ENCODE results near the gene SNRPD1.

- TF ChIP-seq MAFK (IDR thresholded peaks at IDR 0.05; ENCODE audit: low read depth, low read length) (no peak), CTCF (IDR thresholded peaks at IDR 0.05; ENCODE audit: control extremely low read depth in 1 of 3, insufficient read depth in 1 of 3, low read depth in 1 of 3, low read length in 3 of 3) (no peak), EP300 (IDR thresholded peaks at IDR 0.05; ENCODE audit: borderline replicate concordance in 1 of 2, low read depth in 2 of 2, low read length in 2 of 2) (no peak), RFX5 (IDR thresholded peaks at IDR 0.05; ENCODE audit: borderline replicate concordance, low read depth, low read length) (no peak), NRF1 (IDR thresholded peaks at IDR 0.05; ENCODE audit: low read depth, low read length) (no peak), EZH2 (IDR thresholded peaks at IDR 0.05; ENCODE audit: low read depth, low read length, severe bottlenecking) (no peak), HDAC6 (IDR thresholded peaks at IDR 0.05; ENCODE audit: low read depth, low read length) (no peak), ATF3 (IDR thresholded peaks at IDR 0.05; ENCODE audit: insufficient read depth, low read depth, low read length) (no peak), CEBPB (IDR thresholded peaks at IDR 0.05; ENCODE audit: low read depth, low read length) (no peak), SIX5 (IDR thresholded peaks at IDR 0.05; ENCODE audit: low read depth, low read length) (no peak), CREB1 (IDR thresholded peaks at IDR 0.05) (no peak), ZNF274 (IDR thresholded peaks at IDR 0.05; ENCODE audit: borderline replicate concordance, extremely low read depth, low read length) (no peak), TBP (IDR thresholded peaks at IDR 0.05; ENCODE audit: low read depth, low read length) (no peak), ATF2 (IDR thresholded peaks at IDR 0.05; ENCODE audit: low read length) (no peak)
Measured at GRCh38 chr18:21597620-21598019, 14.5 kb upstream of the SNRPD1 start.

Data from H1 (cell line).